Body of pancreas (tissue), 4 donors: ENCODE data around the gene FOXD4L3. TPM values are rescaled to one million over a fixed set of nuclear protein-coding genes. Genes with fewer than 3 reads are reported as not detected.
"Not testable (repeated sequence)": the region's sequence is repeated elsewhere in the genome, so short reads cannot be mapped to it uniquely, and the experiment has no call there.

ENCODE experiments used
- ATAC-seq: fragments of 150-250 bp; one replicate; pipeline ENCODE4 v1.9.1; 2016
- DNase-seq, 4 donors: peaks; one replicate each; pipeline ENCODE4 v3.0.0-alpha.2; 2019
- H3K27ac ChIP-seq, 4 donors: fragments of 200-600 bp; sonication (generic); 1 replicate in 3 of 4; 2 replicates in 1 of 4; pipeline versions ENCODE4 v1.5.1 to v1.6.1; 2016 to 2019; ENCODE audit warnings: mild to moderate bottlenecking in 1 of 4, mixed read lengths in 1 of 4, moderate library complexity in 1 of 4
- H3K27me3 ChIP-seq, 2 donors: fragments of 200-600 bp; sonication (generic); one replicate each; pipeline ENCODE4 v1.6.0; 2016; ENCODE audit warnings: mild to moderate bottlenecking in 1 of 2
- H3K36me3 ChIP-seq, 2 donors: fragments of 200-600 bp; sonication (generic); replicated peaks in 1 of 2; 2 replicates each; pipeline ENCODE4 v1.5.1; 2016; ENCODE audit warnings: low read depth in 2 of 2; ENCODE audit not compliant: insufficient read depth in 1 of 2
- H3K4me1 ChIP-seq: fragments of 200-600 bp; sonication (generic); one replicate; pipeline ENCODE4 v1.6.0; 2016
- H3K4me3 ChIP-seq, 2 donors: fragments of 200-600 bp; sonication (generic); 1 replicate in 1 of 2; 2 replicates in 1 of 2; pipeline ENCODE4 v1.5.1; 2016 to 2019
- H3K9me3 ChIP-seq, 3 donors: fragments of 200-600 bp; sonication (generic); 1 replicate in 2 of 3; 2 replicates in 1 of 3; pipeline ENCODE4 v1.5.1; 2016
- WGBS, 2 donors: methylation state at CpG; one replicate each; pipeline ENCODE4 v1.1.5; 2017; 5-methylcytosine and 5-hydroxymethylcytosine counted together
- intact Hi-C: fragments of 100-400 bp; cut with DNase I; formaldehyde crosslinking; loops from one replicate; pipeline ENCODE4 v1.15.1; 2023
- total RNA-seq, 2 donors: library from RNA; depleted of rRNA; stranded (reverse); fragments of >200 nt; gene quantifications; one replicate each; pipeline ENCODE4 v1.1.0, GENCODE V29; 2016

The FOXD4L3 gene
- total RNA-seq, 2 donors from 2014 or later, result not detected

- intact Hi-C loops, DNase-seq, H3K9me3 ChIP-seq, H3K4me1 ChIP-seq, H3K27me3 ChIP-seq, H3K27ac ChIP-seq, H3K36me3 ChIP-seq, H3K4me3 ChIP-seq, ATAC-seq: not testable (repeated sequence)
- 57 to 59% methylated on average over 3 to 4 of the region's 4 CpGs for WGBS, 2 donors
These were observed 49.0 kb downstream of the FOXD4L3 start for GRCh38 chr9:68351689-68352088.

Other genes starting within 250 kb of the FOXD4L3 start
- gene ZNG1C, start 60.9 kb upstream of the FOXD4L3 start, total RNA-seq, result 10 to 100 TPM; 28.8 to 41.5 TPM
- 1 to 10 TPM; 6.5 to 6.9 TPM for gene PGM5, start 53.7 kb downstream of the FOXD4L3 start, total RNA-seq
- gene TMEM252, start 238.0 kb downstream of the FOXD4L3 start, total RNA-seq, result not detected